Neural progenitor cell (in vitro differentiated cells): Measurements from ENCODE around the gene EMC6.

ENCODE experiments used
- CTCF ChIP-seq: fragments of 200-600 bp; sonication (generic); IDR thresholded peaks from 2 replicates; pipeline ENCODE4 v1.5.1; 2017; ENCODE audit warnings: antibody characterized with exemption, mild to moderate bottlenecking
- EZH2 ChIP-seq: fragments of 200-600 bp; sonication (generic); IDR thresholded peaks from 2 replicates; pipeline ENCODE4 v1.6.1; 2017; ENCODE audit warnings: antibody characterized with exemption, mild to moderate bottlenecking, moderate library complexity

DNA sequence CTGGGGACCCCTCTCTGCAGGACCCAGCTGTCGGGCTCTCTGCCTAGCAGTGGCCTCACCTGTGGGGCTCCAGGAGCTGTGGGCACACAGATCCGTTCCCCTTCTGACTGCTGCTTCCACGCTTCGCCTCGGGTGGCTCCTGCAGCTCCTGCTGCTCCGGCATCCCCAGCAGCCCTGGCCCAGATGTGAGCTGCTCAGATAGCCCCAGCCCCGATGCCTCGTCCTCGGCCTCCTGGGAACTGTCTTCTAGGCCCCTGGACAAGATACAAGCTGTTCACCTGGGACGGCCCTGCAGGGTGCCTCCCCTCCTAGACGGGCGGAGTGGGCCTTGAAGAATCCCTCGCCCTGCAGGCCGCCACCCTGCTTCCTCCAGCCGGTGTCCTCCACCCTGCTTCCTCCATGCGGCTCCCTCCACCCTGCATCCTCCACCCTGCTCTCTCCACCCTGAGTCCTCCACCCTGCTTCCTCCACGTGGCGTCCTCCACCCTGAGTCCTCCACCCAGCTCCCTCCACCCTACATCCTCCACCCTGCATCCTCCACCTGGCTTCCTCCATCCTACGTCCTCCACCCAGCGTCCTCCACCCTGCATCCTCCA lies 11.0 kb downstream of the EMC6 start:
- TF ChIP-seq CTCF, result no peak
- TF ChIP-seq EZH2, result no peak
